Measurements from ENCODE around the gene PSMB2.

Gene PSMB2

GRCh38 chr1:35640380-35641232 lies 720 bp downstream of the PSMB2 start:
- DNase-seq: no peak

- DNase-seq: no peak
Observed at GRCh38 chr1:35637401-35637809, 3.9 kb downstream of the PSMB2 start.

GRCh38 chr1:35633547-35633946 lies 7.8 kb downstream of the PSMB2 start:
- no peak for DNase-seq

- DNase-seq: no peak
Observed at GRCh38 chr1:35631396-35631795, 9.9 kb downstream of the PSMB2 start.

- no peak for DNase-seq
Observed at GRCh38 chr1:35629051-35629450, 12.3 kb downstream of the PSMB2 start.

- DNase-seq: no peak
Observed at GRCh38 chr1:35623832-35624231, 17.5 kb downstream of the PSMB2 start.

- no peak for DNase-seq
Observed at GRCh38 chr1:35622510-35623178, 18.7 kb downstream of the PSMB2 start.

- DNase-seq: no peak
Observed at GRCh38 chr1:35619237-35620121, 21.8 kb downstream of the PSMB2 start.

GRCh38 chr1:35615440-35615839 lies 25.9 kb downstream of the PSMB2 start:
- no peak for DNase-seq

- DNase-seq: no peak
Observed at GRCh38 chr1:35611655-35612054, 29.7 kb downstream of the PSMB2 start.

- no peak for DNase-seq
Observed at GRCh38 chr1:35605867-35606182, 35.5 kb downstream of the PSMB2 start.

- no peak for DNase-seq
Observed at GRCh38 chr1:35605071-35605866, 36.1 kb downstream of the PSMB2 start.

- no peak for DNase-seq
Observed at GRCh38 chr1:35603941-35604340, 37.4 kb downstream of the PSMB2 start.

- DNase-seq: no peak
Observed at GRCh38 chr1:35603468-35603867, 37.9 kb downstream of the PSMB2 start.

GRCh38 chr1:35600593-35600992 lies 40.7 kb downstream of the PSMB2 start:
- DNase-seq: no peak

- no peak for DNase-seq
Observed at GRCh38 chr1:35599411-35599810, 41.9 kb downstream of the PSMB2 start.

- DNase-seq: no peak
Observed at GRCh38 chr1:35598895-35599294, 42.4 kb downstream of the PSMB2 start.

- no peak for DNase-seq
Observed at GRCh38 chr1:35597870-35598269, 43.5 kb downstream of the PSMB2 start.

GRCh38 chr1:35595684-35596083 lies 45.6 kb downstream of the PSMB2 start:
- DNase-seq: no peak

- DNase-seq: no peak
Observed at GRCh38 chr1:35594005-35594760, 47.1 kb downstream of the PSMB2 start.

- DNase-seq: no peak
Observed at GRCh38 chr1:35592991-35593769, 48.1 kb downstream of the PSMB2 start.

Measured in right forelimb (tissue), 1 donor.